Hepatic stellate cell (primary cell): ENCODE measurements around the gene TGFBR3.
A peak's percentile ranks its signal among the peaks of the same experiment; 100 is the strongest.

Experiments
- DNase-seq: peaks from one replicate; pipeline ENCODE4 v3.0.0; 2011; ENCODE audit warnings: low spot score

Gene TGFBR3

DNA sequence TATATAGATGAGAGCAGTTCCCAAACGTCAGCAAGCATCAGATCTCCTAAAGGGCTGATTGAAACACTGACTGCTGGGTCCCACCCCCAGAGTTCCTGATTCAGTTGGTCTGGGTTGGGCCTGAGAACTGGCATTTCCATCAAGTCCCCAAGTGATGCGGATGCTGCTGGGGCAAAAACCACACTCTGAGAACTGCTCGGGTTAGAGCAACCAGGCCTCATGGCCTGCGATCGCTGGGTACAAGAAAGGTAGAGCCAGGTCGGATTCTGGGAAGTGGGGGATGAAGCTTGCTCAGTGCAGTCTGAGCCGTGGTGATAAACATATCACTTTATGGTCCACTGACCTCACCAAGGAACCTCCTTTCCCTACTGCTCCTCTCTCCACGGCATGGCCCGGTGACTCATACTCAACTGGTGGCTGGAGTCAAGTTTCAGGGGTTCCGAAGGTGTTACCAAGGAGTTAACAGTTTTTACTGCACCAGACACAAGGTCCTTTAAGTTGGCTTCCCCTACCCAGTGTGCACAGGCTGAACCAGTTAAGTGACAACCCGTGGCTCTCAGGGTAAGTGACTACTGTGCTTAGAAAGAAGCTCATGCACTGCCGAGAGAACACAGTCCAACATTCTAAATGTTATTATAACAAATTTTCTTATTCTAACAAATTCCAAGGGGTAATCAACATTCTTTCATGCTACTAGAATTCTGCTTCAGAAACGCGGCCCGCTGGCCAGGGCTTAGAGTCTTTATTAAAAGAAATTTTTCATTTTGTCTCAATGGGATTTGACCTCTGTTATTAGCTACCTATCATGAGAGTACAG is 153.5 kb downstream of the TGFBR3 start:
- peak; percentile 19 for DNase-seq

- DNase-seq: no peak
Measured at GRCh38 chr1:91731815-91732214, 154.1 kb downstream of the TGFBR3 start.

DNA sequence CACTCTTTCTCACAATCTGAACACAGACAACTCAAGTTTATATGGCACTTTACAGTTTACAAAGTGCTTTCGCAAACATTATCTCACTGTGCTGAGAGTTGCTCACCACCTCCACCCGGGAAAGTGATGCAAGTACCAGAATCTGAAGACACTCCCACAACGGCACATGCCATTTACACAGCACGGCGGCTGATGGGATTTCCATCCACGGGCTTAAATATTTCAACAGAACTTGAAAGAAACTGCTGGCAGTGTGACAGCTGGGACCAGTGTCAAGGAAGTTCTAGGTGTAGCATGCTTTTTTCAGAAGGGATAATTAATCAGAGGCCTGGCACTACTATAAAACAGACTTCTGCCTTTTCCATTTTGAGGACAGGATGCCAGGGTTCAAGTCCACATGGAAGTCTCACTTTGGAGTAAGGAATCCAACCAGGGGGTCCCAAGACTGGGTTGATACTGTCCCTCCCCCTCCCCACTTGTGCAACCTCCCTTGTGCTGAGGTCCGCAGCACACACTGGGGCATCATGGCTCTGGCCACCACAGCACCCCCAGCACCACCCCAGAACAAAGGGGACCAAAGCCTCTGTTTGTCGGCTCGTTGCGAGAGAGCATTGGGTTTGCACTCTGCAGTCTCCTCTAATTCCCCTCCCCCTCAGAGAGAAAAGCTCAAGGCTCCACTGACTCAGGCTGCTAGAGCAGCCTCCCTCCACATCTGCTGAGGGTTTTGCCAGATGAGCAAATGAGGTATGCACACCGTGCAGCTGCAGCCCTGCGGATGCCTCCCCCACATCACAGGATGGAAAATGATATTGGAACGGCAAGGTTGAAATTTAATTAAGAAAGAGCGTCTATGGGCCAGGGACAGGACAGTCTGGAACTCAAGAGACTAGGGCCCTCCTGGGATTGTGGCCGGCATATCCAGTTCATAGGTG is 154.9 kb downstream of the TGFBR3 start:
- DNase-seq: no peak

- no peak for DNase-seq
Measured at GRCh38 chr1:91729621-91730358, 156.2 kb downstream of the TGFBR3 start.

DNA sequence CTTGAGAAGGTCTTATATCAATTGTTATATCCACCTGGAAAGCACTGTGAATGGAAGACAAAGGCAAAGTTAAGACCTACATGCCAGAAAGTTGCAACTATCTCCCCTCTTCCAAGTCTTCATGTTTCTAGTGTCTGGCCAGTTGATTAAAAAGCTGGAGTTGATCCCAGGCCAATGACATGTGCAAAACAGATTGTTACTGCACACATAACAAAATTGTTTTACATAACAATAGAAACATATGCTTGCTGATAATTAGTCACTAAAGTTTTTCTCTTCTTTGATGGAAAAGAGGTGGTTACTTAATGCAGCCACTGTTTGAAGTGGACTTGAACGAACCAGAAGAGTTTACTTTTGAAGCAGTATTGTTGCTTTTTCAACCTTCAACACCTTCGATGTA is 158.2 kb downstream of the TGFBR3 start:
- DNase-seq: no peak

DNA sequence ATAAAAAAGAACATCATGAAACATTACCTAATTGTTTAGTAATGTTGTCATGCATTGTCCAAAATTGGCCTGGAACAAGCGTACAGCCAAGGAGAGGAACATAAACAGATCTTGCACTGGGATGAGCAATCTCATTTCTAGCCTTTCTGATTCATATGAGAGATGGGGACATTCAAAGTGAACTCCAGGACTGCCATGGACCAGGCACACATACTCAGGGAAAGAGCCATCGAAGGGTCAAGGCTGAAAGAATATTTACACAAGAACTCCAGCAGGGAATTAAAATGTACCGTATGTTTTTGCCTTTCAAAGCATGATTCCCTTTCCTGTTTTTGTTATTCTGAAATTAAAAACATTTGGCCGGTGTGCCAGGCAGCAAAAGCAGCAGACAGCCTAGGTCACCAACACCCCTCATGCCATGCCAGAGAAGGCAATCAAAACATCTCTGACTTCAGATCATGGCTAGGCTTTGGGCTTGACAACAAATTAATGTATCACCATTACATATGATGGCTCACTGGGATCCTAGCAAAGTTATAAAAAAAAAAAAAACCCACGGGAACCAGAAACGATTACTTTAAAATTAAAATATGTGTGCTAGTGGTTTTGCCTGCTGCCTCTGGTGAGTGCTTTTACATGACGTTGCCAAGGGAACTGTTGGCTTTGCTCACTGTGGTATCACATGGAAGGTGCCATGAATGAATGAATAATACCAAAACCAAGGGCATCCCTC is 159.8 kb downstream of the TGFBR3 start:
- DNase-seq: peak; percentile 69

DNA sequence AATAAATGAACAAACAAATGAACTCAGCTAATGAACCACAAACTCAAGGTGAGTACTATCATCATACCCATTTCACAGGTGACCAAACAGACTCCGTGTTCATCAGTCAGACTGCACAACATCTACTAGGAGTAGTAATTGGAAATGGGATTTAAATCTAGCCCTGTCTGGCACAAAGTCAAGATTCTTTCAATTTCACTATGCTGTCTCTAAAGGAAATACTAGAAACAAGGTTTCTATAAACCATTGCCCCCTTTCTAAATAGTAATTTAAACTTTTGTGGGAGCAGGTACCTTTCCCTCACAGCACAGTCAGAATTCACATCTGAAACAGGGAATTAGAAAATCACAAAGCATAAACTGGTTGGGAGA is 160.3 kb downstream of the TGFBR3 start:
- no peak for DNase-seq

GRCh38 chr1:91724644-91725043 is 161.3 kb downstream of the TGFBR3 start:
- DNase-seq: no peak

- DNase-seq: no peak
Measured at GRCh38 chr1:91724231-91724630, 161.7 kb downstream of the TGFBR3 start.

GRCh38 chr1:91720044-91720443 is 165.9 kb downstream of the TGFBR3 start:
- no peak for DNase-seq

DNA sequence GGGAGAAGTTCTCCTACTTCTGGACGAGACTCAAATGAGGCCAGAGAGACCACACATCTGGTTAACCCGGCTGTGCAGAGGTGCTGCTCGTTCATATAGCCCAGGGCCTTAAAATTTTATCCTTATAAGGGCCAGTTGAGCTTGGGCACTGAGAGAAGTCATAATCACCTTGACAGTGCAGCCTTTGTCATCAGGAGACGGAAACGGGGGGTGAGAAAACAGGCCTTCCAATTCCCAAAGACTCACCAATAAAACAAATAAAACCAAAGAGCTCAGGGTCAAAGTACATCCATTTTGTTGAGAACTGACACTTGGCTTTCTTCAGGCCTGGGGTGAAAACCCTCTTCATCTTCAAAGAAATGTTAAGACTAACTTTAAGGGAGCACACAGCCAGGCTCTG is 167.1 kb downstream of the TGFBR3 start:
- DNase-seq: no peak

DNA sequence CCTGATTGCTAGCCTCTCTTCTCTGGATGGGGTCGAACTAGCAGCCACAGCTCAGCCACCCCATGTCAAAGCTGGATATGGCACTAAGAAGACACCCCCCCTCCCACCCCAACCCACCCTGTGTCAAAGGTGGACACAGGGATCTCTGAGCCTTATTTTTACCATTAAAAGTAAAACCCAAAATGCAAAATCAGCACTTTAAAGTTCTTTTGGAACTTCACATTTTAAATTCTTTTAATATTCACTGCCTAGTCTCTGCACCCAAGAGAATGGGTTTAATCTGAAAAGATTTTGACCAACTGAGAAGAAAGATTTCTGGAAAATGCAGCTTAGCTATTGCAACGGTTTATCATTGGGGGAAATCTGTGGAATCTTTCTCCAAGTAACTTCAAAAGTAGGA is 167.6 kb downstream of the TGFBR3 start:
- no peak for DNase-seq

GRCh38 chr1:91717839-91718238 is 168.1 kb downstream of the TGFBR3 start:
- DNase-seq: no peak

GRCh38 chr1:91716339-91716738 is 169.6 kb downstream of the TGFBR3 start:
- DNase-seq: no peak

- no peak for DNase-seq
Measured at GRCh38 chr1:91715416-91716000, 170.4 kb downstream of the TGFBR3 start.

GRCh38 chr1:91714867-91715381 is 171.0 kb downstream of the TGFBR3 start:
- DNase-seq: no peak

GRCh38 chr1:91712981-91713841 is 172.7 kb downstream of the TGFBR3 start:
- no peak for DNase-seq

- DNase-seq: no peak
Measured at GRCh38 chr1:91712393-91712792, 173.6 kb downstream of the TGFBR3 start.

DNA sequence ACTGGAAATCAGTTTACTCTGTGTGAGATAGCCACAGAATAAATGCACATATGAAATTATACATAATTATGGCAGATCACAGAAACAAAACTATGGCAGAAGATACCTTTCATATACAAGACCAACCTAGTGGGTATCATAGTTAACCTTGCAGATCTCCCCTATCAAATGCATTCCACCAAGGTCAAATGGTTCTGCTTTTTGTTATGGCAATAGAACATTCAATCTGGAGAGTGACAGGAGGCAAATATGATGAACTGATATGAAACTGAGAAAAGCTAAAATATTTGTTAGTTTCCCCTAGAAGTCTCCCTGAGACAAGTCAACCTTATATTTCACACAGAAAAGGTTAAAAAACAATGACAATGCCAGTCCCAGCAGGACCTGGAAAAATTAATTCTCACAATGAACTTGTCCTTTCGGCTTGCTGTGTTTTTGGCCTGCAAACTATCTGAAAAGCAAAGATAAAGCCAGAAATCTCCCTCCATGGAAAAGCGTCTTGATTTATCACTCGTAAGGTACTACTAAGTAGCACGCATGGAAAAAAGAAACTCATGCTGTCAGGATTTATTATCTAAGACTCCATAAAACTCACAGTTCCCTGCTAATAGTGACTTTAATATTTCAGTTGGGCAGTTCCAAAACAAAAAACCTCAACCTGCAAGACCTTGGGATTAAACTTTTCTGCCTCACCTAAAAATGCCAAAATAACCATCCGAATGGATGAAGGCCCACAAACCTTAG is 174.3 kb downstream of the TGFBR3 start:
- DNase-seq: no peak
